C4-2B (cell line): ENCODE data around the gene RNF207.

Experiments
- H3K27ac ChIP-seq: fragments of 450-650 bp; 2 replicates; pipeline ENCODE4 v1.5.1; 2017
- CTCF ChIP-seq: fragments of 450-650 bp; conservative IDR thresholded peaks from 2 replicates; pipeline ENCODE4 v1.5.1; 2017; ENCODE audit warnings: mild to moderate bottlenecking
- ZFX ChIP-seq: fragments of 450-650 bp; IDR thresholded peaks from 2 replicates; pipeline ENCODE4 v1.6.1; 2017

Gene RNF207

GRCh38 chr1:6257541-6258069 lies 51.7 kb downstream of the RNF207 start:
- H3K27ac ChIP-seq = no peak overlapping the region
- no peak for TF ChIP-seq ZFX
- no peak for TF ChIP-seq CTCF

- TF ChIP-seq ZFX = no peak
- TF ChIP-seq CTCF = no peak
- no peak overlapping the region for H3K27ac ChIP-seq
Observed at GRCh38 chr1:6258675-6259074, 52.8 kb downstream of the RNF207 start.

GRCh38 chr1:6259491-6260362 lies 53.8 kb downstream of the RNF207 start:
- H3K27ac ChIP-seq = no peak overlapping the region
- TF ChIP-seq ZFX = no peak
- no peak for TF ChIP-seq CTCF

GRCh38 chr1:6260433-6260934 lies 54.6 kb downstream of the RNF207 start:
- TF ChIP-seq ZFX (no peak), CTCF (no peak)
- no peak overlapping the region for H3K27ac ChIP-seq

GRCh38 chr1:6260961-6261614 lies 55.2 kb downstream of the RNF207 start, which contains the start of gene GPR153:
GPR153 (minus strand) TSS chr1:6261098; CDS start chr1:6254905, 6,193 bp downstream.
- TF ChIP-seq ZFX = no peak
- TF ChIP-seq CTCF = no peak
- no peak within 1 kb of the TSS for H3K27ac ChIP-seq

- TF ChIP-seq CTCF (no peak), ZFX (no peak)
- no peak overlapping the region for H3K27ac ChIP-seq
Observed at GRCh38 chr1:6261615-6261995, 55.7 kb downstream of the RNF207 start.
